ENCODE results near the gene PLN. TPM values are rescaled to one million over a fixed set of nuclear protein-coding genes. Genes with fewer than 3 reads are reported as not detected.

Gene PLN
- total RNA-seq, 1 donor from 2014 or later, result 33.9 TPM

DNA sequence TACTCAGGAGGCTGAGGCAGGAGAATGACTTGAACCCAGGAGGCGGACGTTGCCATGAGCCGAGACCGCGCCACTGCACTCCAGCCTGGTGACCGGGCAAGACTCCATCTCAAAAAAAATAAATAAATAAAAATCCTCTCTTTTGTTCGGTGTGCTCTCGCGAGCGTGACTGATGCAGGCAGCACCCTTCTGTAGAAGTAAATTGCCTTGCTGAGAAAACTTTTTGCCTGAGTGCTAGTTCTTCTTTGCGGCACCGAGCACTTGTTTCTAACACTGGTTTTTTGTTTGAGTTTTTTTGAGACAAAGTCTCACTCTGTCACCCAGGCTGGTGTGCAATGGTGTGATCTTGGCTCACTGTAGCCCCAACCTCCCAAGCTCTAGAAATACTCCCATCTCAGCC lies 30.5 kb downstream of the PLN start:
- Histone ChIP-seq H3K4me3 (no peak overlapping the region), H3K4me1 (peaks cover 19% of the 10 kb centered on the region), H3K36me3 (peaks cover 0 to 8% of the 10 kb centered on the region in 2 donors), H3K9me3 (peaks cover 22% of the 10 kb centered on the region), H3K27me3 (no peaks in the 10 kb centered on the region), H3K27ac (no peak overlapping the region)
- TF ChIP-seq POLR2AphosphoS5 (IDR thresholded peaks at IDR 0.05; ENCODE audit: insufficient read depth in 1 of 2, low read depth in 1 of 2) (no peak), POLR2A (IDR thresholded peaks at IDR 0.05) (no peak)
- TF ChIP-seq, protein P1, sequence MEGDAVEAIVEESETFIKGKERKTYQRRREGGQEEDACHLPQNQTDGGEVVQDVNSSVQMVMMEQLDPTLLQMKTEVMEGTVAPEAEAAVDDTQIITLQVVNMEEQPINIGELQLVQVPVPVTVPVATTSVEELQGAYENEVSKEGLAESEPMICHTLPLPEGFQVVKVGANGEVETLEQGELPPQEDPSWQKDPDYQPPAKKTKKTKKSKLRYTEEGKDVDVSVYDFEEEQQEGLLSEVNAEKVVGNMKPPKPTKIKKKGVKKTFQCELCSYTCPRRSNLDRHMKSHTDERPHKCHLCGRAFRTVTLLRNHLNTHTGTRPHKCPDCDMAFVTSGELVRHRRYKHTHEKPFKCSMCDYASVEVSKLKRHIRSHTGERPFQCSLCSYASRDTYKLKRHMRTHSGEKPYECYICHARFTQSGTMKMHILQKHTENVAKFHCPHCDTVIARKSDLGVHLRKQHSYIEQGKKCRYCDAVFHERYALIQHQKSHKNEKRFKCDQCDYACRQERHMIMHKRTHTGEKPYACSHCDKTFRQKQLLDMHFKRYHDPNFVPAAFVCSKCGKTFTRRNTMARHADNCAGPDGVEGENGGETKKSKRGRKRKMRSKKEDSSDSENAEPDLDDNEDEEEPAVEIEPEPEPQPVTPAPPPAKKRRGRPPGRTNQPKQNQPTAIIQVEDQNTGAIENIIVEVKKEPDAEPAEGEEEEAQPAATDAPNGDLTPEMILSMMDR (IDR thresholded peaks at IDR 0.05), result no peak
- intact Hi-C loops (cut with DNase I), result no loop called here
- DNase-seq (ENCODE audit: extremely low spot score in 2 of 2), result no peak

DNA sequence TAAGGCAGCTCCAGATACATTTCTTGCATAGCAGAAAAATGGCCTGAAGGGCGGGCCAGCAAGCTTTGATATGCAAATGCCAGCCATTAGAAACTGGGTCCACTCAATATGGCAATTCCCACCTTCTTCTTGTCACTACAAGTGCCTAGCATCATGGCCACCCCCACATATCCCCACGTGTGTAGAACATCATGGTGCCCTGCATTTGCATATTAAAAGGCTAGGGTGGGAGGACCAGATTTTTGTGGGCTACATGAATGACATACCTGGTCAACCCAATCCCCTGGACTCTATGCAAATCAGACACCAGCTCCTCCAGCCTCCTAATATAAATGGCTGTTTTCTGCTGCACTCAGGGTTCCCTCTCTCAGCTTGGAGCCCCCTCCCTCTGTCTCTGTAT lies 31.7 kb downstream of the PLN start:
- TF ChIP-seq POLR2A (IDR thresholded peaks at IDR 0.05) (no peak), POLR2AphosphoS5 (IDR thresholded peaks at IDR 0.05; ENCODE audit: insufficient read depth in 1 of 2, low read depth in 1 of 2) (no peak)
- TF ChIP-seq, protein P1 (IDR thresholded peaks at IDR 0.05), result no peak
- Histone ChIP-seq H3K27ac (no peak overlapping the region), H3K4me1 (peaks cover 19% of the 10 kb centered on the region), H3K27me3 (no peaks in the 10 kb centered on the region), H3K36me3 (no peaks in the 10 kb centered on the region), H3K4me3 (no peak overlapping the region), H3K9me3 (peaks cover 12% of the 10 kb centered on the region)
- DNase-seq (ENCODE audit: extremely low spot score in 2 of 2), result no peak
- intact Hi-C loops (cut with DNase I), result no loop called here

DNA sequence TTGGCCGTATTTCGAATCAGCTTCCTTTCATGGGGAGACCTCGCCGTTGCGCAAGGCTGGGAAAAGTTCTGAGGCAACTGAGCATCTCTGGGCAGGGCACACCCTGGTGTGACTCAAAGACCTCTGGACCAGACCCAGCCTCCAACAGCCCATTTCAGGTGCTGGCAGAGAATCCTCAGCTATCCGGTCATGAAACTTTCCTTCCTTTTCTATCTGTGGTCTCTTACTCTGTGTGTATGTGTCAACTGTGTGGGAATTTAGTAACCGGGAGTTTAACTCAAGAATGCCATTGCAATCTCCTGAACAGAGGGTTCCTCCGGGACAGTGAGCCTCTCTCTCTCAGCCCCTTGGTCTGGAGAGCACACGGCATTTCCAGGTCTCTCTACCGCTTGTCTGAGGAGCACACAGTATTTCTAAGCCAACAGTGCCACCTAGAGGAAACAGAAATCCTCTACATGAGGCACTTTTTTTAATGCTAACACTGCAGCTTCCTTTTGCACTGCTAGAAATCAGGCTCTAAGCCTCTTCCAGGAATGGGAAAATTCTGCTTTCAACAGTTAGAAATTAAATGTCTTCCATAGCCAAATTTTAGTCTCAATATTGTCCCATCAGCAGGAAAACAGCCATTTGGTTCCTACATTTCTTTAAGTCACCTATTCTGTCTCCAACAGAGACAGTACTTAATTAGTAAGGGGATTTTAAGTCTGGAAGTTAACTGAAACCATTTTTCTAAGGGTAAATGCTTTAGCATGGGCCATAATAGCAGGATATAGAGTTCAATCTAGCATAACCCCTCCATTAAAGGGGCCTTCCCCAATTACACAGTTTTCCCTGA lies 32.7 kb downstream of the PLN start:
- no peak for DNase-seq (ENCODE audit: extremely low spot score in 2 of 2)
- Histone ChIP-seq H3K27me3 (no peaks in the 10 kb centered on the region), H3K9me3 (peaks cover 10% of the 10 kb centered on the region), H3K36me3 (no peaks in the 10 kb centered on the region), H3K4me3 (no peak overlapping the region), H3K4me1 (peaks cover 19% of the 10 kb centered on the region), H3K27ac (peak overlapping the region; percentile 12)
- intact Hi-C loops (cut with DNase I), result no loop called here
- TF ChIP-seq POLR2A (IDR thresholded peaks at IDR 0.05), result no peak
- TF ChIP-seq, protein P1 (IDR thresholded peaks at IDR 0.05), result peak in 2 of 3 experiments; percentile 48 to 74

DNA sequence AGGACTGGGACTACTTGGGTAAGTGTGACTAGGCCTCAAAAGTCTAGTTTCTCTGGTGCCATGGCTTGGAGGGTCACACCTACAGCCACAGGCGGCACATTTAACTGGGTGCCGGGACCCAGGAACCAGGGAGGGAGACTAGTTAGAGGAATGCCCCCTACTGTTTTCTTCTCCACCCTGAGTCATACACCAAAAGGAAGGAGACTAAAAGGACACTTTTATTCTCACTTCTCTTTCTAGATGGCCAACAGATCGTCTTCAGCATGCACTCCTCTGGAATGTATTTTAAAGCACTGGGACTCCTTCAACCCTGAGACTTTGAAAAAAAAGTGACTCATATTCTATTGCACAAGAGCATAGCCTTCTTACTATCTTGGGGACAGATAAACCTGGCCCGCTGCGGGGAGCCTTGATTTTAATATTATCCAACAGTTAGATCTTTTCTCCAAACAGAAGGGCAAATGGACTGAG lies 33.4 kb downstream of the PLN start:
- intact Hi-C loops (cut with DNase I), result no loop called here

DNA sequence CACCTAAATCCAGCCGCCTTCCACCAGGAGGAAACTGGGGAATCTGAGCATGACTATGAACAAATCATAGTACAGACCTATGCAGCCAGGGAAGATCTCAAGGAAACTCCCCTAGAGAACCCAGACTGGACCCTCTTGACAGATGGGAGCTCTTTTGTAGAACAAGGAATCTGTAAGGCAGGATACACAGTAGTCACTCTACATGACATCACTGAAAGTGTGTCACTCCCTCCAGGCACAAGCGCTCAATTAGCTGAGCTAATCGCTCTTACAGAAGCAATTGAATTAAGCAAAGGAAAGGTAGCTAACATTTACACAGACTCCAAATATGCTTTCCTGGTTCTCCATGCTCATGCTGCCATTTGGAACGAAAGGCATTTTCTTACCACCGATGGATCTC lies 36.8 kb downstream of the PLN start:
- Histone ChIP-seq H3K9me3 (no peaks in the 10 kb centered on the region), H3K27me3 (no peaks in the 10 kb centered on the region), H3K36me3 (no peaks in the 10 kb centered on the region), H3K4me1 (peaks cover 33% of the 10 kb centered on the region), H3K4me3 (no peak overlapping the region), H3K27ac (no peak overlapping the region)
- intact Hi-C loops (cut with DNase I), result no loop called here
- no peak for DNase-seq (ENCODE audit: extremely low spot score in 2 of 2)
- TF ChIP-seq, protein P1 (IDR thresholded peaks at IDR 0.05), result no peak
- TF ChIP-seq POLR2AphosphoS5 (IDR thresholded peaks at IDR 0.05; ENCODE audit: insufficient read depth in 1 of 2, low read depth in 1 of 2), result no peak
- TF ChIP-seq POLR2A (IDR thresholded peaks at IDR 0.05), result no peak

More for the DNA sequence above, 33.4 kb downstream of the PLN start:
- no peak for DNase-seq (ENCODE audit: extremely low spot score in 2 of 2)
- Histone ChIP-seq H3K9me3 (peaks cover 10% of the 10 kb centered on the region), H3K4me1 (peaks cover 19% of the 10 kb centered on the region), H3K27ac (peak overlapping the region; percentile 12), H3K4me3 (no peak overlapping the region), H3K36me3 (no peaks in the 10 kb centered on the region), H3K27me3 (no peaks in the 10 kb centered on the region)
- TF ChIP-seq POLR2A (IDR thresholded peaks at IDR 0.05) (no peak), POLR2AphosphoS5 (IDR thresholded peaks at IDR 0.05; ENCODE audit: insufficient read depth in 1 of 2, low read depth in 1 of 2) (no peak)

Measured in vagina (tissue), 2 donors.